Stimulated activated CD8-positive, alpha-beta memory T cell treated with anti-CD3 and anti-CD28 coated beads, Interleukin-7, amount 100 ng/mL, for 1 hour (primary cell): Measurements from ENCODE around the gene DAB2IP.
"Not testable (repeated sequence)": the region's sequence is repeated elsewhere in the genome, so short reads cannot be mapped to it uniquely, and the experiment has no call there.

ENCODE experiments used
- DNase-seq, 2 donors: peaks; one replicate each; pipeline ENCODE4 v3.0.0-alpha.2; 2020; ENCODE audit warnings: low read depth in 2 of 2

DAB2IP gene

DNA sequence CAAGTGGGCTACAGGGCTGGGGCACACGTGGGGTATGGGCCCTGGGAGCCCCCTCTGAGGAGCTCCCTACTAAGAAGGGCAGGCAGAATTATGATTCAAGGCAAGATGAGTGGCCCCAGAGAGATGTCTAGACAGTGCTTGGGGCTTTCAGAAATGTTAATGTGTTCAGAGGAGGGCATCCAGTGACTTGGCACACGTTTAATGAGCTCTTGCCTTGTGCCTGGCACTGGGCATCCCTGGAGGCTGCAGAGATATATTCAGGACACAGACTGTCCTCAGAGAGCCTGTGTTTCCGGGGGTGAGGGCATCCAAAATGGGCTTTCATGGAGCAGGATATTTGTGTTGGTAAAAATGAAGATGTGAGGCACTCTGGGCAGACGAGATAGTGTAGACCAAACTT is 25.4 kb upstream of the DAB2IP start:
- no peak for DNase-seq

DNA sequence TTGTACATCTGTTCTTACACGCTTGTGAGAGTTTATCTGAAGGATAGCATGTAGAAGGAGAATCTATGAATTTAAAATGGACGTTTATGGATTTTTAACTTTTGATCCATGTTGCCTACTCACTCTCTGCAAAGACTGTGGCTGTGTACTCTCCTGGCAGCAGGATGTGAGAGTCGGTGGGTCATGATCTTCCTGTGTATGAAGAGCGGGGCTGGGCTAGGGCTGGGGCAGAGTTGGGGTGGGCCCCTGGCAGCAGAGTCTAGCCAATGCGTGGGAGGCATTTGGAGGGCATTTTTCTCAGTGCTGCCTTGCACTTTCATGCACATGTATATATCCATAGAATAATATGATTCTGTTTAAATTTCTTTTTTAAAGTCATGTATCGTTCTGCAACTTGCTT is 24.0 kb upstream of the DAB2IP start:
- no peak for DNase-seq

DNA sequence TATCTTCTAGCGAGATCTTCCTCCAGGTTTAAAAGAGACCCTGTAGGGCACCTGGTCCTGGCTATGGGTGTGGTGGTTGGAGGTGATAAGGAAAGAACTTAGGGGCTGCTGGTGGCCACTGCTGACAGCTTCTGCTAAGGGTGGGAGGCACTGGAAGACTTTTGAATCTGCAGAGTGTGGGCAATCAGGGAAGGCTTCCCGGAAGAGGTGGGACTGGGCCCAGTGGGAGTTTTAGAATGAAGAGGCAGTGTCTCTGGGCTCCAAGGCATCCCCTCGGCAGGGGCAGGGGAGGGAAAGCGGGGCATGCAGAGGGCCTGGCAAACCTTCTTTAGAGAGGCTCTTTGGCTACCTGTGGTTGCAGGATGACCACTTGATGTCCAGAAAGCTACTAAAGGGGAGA is 23.0 kb upstream of the DAB2IP start:
- DNase-seq: no peak

DNA sequence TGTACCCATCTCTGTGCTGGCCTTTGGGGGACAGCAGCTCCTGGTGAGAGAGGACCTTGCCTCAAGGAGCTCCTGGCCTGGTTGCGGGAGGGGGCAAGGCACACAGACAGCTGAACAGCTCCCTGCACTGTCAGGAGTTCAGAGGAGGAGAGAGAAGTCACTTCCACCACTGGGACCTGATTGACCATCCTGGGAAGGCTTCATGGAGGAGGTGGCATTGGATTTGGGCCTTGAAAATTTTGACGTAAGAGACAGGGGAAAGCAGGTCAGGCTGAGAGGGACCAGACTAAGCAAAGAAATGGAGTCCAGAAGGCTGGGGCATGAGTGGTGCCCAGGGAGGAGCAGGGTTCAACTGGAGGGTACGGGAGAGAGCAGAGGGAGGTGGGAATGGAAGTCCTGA is 20.3 kb upstream of the DAB2IP start:
- no peak for DNase-seq

DNA sequence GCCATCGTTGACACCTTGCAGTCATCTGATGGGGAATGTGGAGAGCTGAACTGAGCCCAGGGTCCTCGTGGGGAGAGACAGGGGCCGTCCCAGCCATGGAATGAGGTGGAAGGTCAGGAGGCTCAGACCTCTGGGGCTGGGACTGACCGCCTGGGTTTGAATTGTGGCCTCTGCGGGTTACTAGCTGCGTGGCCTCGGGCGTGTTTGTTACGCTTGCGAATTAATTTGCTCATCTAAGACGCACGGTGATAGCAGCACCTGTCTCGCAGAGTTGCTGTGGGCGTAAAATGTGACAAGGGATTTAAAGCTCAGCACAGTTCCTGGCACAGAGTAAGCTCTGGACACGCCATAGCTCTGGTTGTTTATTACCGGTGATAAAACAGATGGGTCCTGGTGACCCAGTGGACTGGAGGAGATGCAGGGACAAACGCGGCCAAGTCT is 19.4 kb upstream of the DAB2IP start:
- no peak for DNase-seq

DNA sequence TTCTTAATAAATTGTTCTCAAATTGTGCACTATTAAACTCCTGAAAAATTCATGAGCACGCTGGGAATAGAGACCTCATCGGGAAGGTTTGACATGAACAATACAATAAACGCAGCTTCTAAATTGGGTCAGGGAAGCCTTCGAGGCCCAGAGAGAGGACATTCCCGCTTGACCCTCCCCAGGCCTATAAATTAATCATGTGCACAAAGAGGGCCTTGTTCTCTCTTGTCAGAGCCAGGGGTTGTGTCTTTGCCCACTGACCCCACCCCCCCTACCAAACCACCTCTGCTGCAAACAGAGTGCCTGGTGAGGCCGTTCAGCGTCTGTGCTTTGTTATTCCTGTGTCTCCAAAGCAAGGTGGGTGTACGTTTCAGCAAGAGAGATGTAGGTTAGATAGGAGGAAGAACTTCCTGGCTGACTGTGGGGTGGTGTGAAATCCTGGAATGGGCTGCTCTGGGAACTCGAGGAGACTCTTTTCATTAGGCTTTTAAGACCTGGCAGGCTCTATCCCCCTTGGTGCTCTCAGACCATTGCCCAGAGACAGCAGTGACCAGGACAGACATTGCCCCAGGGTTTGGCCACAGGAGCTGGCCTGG is 18.2 kb upstream of the DAB2IP start:
- no peak for DNase-seq

DNA sequence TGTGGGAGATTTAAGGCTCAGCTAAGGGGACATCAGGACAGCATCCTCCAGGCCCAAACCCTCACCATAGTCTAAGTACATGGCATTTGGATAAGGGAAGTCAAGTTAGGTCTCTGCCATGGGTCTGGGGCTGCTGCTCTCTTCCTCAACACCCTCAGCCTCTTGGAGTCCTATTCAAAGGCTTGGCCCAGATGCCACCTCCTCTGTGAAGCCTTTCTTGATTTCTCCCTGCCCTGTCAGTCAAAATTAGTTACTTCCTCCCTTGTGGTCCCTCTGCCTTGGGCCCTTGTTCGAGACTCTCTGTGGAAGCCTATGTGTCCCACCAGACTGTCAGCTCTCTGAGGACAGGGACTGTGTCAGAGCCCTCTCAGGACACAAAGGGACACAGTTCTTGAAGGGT is 17.7 kb upstream of the DAB2IP start:
- DNase-seq: no peak

DNA sequence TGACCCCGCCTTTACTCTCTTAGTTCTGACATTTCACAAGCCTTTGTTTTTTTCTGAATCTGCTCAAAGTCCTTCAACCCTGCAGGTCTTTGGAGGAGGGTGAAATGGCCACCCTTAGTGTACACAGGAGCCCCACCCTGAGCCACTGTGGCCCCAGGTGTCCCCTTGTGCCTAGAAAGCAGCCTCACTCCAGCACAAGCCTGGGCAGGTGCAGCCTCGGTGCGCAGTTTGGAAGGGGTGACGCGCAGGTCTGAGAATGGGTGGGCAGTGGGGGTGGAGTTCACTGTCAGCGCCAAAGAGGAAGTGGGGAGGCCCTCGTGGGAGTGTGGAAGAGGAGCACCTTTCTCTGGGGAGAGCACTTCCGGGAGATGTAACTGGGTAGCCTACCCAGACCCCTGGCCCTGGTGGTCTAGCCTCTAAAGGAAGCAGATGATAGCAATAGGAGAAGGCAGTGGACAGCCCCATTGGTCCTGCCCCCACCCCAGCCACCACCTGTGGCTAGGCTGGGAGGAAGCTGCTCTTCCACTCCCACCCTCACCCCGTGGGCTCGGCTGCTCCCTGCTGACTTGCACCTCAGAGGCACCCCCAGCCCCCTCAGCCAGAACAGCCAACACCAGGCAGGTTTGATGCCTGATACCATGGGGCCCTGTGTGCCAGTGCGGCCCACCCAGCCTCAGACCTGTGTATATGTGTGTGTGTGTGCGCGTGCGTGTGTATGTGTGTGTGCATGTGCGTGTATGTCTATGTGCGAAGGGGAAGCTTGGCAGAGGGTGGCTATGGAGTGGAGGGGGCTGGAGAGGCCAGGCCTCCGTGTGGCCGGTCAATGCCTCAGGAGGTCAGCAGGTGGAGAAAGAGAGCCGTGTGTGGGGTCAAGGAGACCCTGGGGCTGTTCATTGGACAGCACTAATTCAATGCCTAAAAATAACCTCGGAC is 16.8 kb upstream of the DAB2IP start:
- no peak for DNase-seq

DNA sequence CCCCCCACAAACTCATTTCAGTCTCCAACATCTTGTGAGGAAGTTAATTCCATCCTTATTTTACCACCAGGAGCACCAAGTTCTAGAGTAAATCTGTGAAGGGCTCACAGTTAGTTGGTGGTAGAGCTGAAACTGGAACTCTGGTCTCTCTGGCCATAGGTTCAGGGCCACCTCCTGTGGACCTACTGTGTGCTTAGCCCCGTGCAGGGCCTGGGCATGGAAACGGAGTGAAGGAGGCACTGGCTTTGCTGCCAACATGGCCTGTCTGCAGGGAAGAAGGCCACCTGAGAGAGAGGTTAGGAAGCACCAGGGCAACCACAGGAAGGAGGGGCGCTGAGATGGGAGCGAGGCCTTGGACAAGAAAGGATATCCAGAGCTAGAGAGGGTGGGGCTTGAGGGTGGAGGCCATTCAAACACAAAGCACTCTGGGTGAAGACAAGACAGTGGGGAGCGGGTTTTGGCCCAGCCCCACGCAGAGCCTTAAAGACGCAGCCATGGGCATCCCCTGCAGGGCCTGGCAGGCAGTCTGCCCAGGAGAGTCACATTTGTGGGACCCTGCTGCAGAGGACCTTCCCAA is 16.0 kb upstream of the DAB2IP start:
- DNase-seq: no peak

DNA sequence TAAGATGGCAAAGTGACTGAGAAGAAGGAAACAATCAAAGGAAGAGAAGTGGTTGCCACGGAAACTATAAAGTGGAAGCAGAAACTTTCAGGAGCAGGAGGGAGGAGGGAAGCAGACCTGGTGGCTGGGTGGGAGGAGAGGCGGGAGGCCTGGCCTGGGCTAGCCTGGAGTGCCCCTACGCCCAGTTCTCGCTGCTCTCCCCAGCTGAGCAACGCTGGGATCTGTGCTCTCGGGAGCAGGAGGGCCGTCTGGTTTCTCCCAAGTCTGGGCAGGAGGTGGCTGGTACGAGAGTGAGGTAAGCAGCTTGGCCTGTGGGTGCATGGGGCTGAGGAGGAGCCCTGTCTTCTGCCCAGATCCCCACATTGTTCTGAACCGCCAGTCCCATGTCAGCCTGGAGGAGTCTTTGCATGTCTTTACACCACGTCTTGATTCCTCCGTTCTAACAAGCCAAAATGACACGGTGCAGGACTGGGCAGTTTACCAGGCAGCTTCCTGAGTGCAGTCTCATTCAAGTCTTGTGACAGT is 15.0 kb upstream of the DAB2IP start:
- DNase-seq: no peak

DNA sequence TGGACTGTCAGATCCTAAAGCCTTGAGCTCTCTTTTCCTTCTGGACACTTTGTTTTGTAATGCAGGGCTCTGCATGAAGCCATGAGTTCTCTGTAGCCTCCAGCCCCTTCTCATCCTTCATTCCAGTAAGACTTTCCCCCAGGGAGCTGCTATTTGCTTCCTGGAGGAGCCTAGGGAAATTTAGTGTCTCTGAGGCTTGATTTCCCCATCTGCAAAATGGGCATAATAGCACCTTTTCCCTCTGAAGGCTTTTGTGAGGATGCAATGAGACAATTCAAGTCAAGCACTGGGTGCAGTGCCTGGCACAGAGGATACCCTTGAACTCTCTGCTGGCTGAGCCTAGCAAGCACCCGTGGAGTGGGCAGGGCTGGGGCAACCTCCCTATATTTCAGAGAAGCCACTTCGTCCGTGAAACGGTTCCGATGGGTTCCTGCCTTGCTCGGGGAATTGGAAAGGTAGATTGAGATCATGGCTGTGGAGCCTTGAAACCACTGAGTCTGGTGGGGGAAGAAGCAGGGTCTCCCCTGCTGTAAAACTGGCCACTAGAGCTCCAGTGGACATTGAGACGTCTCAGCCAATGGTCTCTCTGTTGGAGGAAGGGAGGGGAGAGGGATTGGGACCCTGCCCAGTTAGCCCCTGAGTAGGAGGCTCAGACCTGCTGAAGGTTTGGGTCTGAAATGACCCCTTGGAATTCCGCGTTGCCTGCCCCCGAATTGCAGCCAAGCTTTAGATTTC is 14.3 kb upstream of the DAB2IP start:
- DNase-seq: no peak

DNA sequence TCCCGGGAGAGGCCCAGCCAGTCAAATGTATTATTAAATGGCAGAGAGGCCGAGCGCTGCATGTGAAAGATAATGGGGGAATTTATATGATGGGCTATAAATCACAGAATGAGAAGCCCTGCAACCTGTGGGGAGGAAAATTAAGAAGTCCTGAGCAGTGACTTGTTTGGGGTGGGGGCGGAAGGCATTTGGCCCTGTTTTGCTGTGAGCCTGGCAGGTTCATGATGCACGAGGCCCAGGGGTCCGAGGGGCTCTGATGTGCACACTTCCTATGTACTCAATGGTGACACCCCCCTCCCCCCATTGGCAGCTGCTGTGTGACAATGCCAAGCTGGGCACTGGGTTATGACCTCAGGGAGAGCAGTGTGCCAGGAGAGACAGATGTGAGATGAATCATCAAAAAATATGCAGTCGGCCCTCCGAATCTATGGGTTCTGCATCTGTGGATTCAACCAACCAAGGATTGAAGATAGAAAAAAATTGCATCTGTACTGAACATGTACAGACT is 13.7 kb upstream of the DAB2IP start:
- DNase-seq: no peak

DNA sequence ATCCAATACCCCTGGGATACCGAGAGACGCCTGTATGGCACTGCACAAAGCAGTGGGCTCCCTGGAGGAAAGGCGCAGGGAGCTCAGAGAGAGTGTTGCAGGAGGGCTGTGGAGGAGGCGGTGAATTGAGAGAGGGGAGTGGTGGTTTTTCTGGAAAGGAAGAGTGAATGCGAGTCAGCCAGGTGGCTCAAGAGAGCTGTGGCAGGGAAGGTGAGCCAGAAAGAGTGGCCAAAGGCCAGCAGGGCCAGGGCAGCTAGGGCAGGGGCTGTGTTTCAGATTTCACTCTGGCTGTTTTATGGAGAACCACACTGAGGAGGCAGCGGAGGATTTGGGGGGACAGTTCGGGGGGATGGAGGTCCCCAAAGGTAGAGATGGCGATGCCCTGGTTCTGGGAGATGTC is 13.0 kb upstream of the DAB2IP start:
- no peak for DNase-seq

DNA sequence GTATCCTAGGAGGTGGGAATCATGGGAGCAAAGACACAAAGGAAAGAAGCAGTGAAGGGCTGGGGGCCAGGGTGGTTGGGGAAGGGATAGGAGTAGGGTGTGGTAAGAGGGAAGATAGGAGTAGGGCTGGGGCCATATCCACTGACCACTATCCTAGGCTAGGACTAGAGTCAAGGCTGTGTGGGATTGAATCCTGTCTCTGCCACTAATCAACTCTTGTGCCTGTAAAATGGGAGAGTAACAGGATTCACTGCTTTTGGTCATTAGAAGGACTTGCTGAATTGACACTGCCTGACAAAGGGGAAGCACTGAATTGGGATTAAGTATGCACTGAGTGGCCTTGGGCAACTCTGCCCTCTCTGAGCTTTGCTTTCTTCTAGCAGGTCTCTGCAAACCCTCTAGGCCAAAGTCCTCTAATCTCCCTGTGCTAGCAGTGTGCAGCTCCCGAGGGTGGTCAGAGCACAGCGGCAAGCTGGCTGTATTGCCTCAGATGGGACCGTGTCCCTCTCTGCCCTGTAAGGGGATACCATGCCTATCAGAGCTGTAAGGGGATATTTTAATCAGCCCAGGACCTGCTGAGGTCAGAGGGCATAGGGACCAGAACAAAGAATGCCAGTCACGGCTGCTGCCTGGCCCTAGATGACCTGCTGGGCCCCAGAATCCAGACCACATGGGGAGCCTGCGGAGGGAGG is 12.4 kb upstream of the DAB2IP start:
- no peak for DNase-seq

DNA sequence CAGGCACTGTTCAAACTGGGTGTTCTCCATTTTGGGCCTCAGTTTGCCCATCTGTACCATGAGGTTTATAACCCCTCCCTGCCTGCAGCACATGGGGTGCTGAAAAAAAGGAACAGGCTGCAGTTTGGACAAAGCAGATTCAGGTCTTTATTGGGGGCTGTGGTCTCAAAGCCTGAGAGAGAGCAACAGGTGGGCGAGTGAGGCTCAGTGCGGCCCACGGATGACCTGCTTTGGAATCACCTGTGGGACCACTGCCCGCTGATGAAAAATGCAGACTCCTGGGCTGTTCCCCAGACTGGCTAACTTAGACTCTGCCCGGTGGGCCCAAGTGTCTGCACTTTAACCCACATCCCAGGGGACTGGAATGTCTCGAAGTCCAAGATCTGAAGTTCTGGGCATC is 11.8 kb upstream of the DAB2IP start:
- DNase-seq: no peak

DNA sequence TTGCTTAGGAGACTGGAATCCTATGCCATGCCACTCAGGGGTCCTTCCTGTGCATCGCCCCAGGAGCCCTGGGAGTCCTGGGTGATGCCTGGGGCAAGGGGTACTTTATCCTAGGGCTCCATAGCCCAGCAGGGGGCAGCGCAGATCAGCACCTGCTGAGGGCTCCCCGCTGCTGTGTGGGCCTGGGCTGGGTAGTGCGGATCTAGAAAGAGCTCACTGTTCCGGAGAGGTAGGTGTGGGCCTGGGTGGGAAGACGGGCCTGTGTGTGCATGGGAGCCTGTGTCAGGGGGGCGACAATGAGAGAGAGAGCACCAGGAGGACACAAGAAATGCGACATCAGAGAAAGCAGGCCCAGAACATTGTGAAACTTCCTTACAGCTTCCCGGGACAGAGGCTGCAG is 11.4 kb upstream of the DAB2IP start:
- no peak for DNase-seq

DNA sequence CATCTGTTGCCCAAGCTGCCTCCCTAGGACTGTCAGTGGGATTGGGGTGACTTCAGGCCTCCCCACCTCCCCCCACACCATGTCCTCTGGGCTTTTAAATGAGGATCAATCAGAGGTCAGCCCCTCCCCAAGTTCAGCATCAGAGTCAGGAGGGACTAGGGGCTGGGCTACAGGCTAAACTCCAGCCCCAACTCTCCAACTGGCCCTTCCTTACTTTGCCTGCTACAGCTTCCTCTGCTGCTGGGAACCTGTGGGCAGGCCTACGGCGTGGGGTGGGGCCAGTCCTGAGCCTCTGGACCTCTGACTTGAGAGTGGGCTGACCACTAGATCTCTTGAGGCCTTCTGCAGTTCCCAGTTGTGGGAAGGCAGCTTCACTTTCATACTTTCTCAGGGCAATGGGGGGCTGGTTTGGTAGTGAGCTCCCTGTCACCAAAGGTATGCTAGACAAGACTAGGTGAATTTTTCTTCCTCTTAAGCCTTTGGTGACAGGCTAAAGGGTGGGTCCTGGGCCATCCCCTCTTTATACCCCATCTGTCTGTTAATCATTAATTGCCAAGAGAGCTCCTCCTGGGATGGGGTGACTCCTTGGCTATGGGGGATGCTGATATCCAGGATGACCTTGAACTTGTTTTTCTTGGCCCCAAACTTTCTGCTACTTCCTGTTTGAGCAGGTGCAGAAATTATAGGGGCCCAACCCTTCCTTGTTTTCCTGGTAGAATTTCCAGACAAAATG is 10.8 kb upstream of the DAB2IP start:
- DNase-seq: no peak

DNA sequence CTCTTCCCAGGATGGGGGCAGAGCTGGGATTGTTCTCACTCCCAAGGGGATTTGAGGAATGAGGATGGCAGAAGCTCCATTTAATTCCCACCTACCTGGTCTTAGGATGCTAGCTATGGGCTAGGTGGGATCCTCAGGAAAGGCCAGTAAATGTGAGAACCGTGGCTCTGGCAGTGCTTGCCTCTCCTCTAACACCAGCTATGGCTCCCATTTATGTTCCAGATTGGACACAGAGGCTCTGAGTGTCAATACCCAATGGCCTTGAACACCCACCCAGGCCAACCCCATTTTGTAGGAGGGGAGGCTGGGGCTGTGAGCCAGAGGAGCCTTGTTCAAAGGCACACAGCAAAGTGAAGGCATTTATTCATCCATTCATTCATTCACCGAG is 10.2 kb upstream of the DAB2IP start:
- no peak for DNase-seq

DNA sequence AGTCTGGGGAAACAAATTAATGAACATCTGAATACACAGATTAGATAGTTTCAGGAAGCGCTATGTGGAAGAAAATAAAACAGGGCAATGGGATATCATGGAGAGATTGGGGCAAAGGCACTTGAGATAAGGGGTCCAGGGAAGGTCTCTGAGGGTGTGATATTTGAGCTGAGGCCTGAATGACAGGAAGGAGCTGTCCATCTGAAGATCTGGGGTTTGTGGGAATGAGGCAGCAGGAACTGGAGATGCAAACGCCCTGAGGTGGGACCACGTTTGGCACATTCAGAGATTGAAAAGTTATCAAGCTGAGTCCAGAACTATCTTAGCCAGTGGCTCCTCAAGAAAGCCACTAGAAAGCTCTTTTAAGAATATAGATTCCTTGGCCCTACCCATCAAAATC is 8.7 kb upstream of the DAB2IP start:
- no peak for DNase-seq

DNA sequence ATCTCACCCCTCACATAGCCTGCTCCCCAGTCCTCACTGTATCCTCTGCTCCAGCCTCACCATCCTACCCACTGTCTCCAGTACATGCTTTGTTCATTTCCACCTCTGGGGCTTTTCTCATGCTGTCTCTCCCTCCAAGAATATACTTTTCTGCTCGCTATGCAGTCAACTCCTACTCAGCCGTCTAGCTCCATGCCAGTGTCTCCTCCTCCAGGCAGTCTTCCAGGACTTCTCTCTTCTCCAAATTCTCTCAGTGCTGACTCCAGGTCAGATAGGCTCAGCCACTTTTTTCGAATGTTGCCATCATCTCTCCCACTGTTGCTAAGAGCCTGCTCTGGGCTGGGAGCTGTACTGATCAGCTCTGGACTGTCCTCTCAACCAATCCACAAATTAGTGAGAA is 8.0 kb upstream of the DAB2IP start:
- no peak for DNase-seq

DNA sequence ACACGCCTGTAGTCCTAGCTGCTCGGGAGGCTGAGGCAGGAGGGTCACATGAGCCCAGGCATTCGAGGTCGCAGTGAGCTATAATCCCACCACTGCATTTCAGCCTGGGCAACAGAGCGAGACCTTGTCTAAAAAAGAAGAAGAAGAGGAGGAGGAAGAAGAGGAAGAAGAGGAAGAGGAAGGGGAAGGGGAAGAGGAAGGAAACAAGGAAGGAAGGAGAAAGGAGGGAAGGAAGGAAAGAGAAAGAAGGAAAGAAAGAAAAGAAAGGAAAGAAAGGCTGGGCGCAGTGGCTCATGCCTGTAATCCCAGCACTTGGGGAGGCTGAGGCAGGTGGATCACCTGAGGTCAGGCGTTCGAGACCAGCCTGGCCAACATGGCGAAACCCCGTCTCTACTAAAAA is 7.4 kb upstream of the DAB2IP start:
- not testable (repeated sequence) for DNase-seq
